ENCODE measurements around the gene GPSM1.
"Not testable (repeated sequence)": the region's sequence is repeated elsewhere in the genome, so short reads cannot be mapped to it uniquely, and the experiment has no call there.

GPSM1 gene

GRCh38 chr9:136401173-136401922 is 74.0 kb downstream of the GPSM1 start:
- DNase-seq = no peak

DNA sequence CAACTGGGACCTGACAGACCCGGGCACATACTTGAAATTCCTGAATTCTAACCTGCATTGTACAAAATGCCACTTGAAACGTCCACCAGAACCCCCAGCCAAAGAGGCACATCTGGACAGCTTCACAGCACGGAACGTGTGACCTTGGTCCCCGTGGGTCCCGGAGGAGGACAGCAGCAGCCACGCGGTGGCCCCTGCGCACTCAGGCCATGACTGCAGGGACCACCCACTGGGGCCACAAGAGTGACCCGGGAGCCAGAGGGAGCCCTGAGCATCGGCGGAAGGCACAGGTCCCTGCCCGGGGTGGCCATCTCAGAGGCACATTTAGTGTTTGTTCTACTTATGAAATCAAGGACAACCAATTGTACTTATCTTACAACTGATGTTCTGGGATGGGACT is 74.7 kb downstream of the GPSM1 start:
- no peak for DNase-seq

DNA sequence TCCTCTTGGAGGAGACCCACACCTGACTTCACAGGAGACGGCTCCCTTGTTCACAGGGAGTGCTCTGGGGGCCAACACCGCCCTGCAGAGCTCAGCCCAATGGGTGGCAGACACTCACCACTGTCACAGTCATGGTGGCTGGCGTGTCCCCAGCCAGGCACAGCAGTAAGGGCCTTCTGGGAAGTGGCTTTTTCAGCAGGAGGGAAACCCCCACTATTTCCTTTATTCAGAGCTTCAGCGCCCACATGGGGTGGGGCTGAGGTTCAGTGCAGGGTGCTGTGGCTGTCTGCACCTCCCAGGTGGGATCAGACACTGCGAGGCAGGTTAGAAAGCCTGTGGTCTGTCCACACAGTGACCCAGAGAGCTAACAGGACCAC is 76.2 kb downstream of the GPSM1 start:
- no peak for DNase-seq

- no peak for DNase-seq
Measured at GRCh38 chr9:136403915-136404800, 76.8 kb downstream of the GPSM1 start.

DNA sequence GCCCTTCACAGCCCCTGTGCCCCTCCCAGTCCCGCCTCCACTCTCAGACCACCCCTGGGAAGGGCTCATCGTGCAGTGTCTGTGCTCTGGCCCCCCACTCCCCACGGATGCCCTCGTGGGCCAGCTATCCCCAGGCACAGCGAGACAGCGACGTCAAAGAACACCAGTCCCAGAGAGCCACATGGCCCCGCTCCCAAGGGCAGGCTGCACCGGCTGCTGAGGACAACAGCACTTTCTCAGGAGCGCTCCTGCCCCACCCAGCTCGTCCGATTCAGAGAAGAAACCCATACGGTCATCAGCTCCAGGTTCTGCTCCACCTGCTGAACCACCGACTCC is 77.4 kb downstream of the GPSM1 start:
- DNase-seq = no peak

DNA sequence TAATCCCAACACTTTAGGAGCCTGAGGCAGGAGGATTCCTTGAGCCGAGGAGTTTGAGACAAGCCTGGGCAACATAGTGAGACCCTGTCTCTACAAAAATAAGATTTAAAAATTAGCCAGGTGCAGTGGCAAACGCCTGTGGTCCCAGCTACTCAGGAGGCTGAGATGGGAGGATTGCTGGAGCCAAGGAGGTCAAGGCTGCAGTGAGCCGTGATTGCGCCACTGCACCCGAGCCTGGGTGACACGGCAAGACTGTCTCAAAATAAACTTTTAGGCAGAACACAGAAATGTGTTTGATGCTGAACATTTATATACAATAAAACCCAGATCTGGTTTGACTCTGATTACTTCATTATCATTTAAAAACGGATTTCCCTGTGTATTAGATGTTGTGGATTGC is 78.1 kb downstream of the GPSM1 start:
- no peak for DNase-seq

DNA sequence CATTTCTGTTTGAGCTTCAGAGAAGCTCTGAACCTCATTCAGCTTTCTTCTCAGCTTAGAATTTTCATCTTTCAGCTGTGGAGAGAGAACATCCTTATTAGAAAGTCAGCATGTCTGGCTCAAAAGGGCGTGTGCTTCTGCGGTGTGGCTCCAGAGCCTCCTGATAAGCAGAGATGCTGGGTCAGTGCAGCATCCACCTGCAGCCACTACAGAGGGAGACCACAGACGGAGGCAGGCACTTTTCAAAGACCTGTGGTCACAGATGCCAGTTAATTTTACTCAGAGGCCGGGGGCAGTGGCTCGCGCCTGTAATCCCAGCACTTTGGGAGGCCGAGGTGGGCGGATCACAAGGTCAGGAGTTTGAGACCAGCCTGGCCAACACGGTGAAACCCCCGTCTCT is 78.6 kb downstream of the GPSM1 start:
- DNase-seq = not testable (repeated sequence)

DNA sequence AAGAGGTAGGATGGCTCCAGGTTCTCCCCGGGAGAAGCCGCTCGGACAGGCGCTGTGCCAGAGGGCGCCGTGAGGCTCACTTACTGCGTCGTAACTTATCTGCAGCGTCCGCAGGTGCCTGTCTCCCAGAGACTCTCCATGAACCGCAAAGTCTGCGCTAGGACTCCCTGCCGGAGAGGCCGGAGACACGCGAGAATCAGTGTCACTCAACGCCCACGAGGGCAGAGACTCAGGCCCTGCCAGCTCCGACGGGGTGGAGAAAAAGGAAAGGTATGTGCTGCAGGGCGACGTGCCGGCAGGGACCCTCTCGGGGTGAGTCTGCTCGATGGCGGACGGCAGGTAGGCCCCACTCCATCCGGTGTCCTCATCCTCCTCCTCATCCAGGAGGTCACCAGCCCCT is 79.7 kb downstream of the GPSM1 start:
- DNase-seq = not testable (repeated sequence)

- no peak for DNase-seq
Measured at GRCh38 chr9:136407911-136408310, 80.6 kb downstream of the GPSM1 start.

Data from activated naive CD4-positive, alpha-beta T cell (primary cell).